HepG2 (cell line): ENCODE measurements around the gene GADD45B. TPM values are rescaled to one million over a fixed set of nuclear protein-coding genes. Genes with fewer than 3 reads are reported as not detected.

Source experiments
- ADNP ChIP-seq: sonication (generic); formaldehyde crosslinking; IDR thresholded peaks from 2 replicates; pipeline ENCODE4 v1.4.0; 2020; ENCODE audit warnings: missing genetic modification reagents
- CCAR2 ChIP-seq: fragments of 200-400 bp; formaldehyde crosslinking; optimal IDR thresholded peaks from 2 replicates; pipeline ENCODE3; 2018; ENCODE audit warnings: low read depth, mild to moderate bottlenecking, low read length, moderate library complexity
- DMTF1 ChIP-seq: sonication (generic); formaldehyde crosslinking; IDR thresholded peaks from 2 replicates; pipeline ENCODE4 v1.4.0; 2020; ENCODE audit warnings: mild to moderate bottlenecking, missing genetic modification reagents
- GABPB1 ChIP-seq: IDR thresholded peaks from 2 replicates; pipeline ENCODE4 v1.6.1; 2016; ENCODE audit warnings: mild to moderate bottlenecking, missing genetic modification reagents, moderate library complexity, missing compliant biosample characterization
- HIC2 ChIP-seq: sonication (generic); formaldehyde crosslinking; IDR thresholded peaks from 2 replicates; pipeline ENCODE4 v1.9.0; 2022; ENCODE audit warnings: low read depth, missing genetic modification reagents
- HNRNPL ChIP-seq: fragments of 200-400 bp; formaldehyde crosslinking; IDR thresholded peaks from 2 replicates; pipeline ENCODE4 v1.6.1; 2017; ENCODE audit warnings: mild to moderate bottlenecking, low read depth, low read length
- KDM1A ChIP-seq: IDR thresholded peaks from 2 replicates; pipeline ENCODE4 v1.6.1; 2016; ENCODE audit warnings: missing compliant biosample characterization
- KDM3A ChIP-seq: IDR thresholded peaks from 2 replicates; pipeline ENCODE4 v1.6.1; 2018; ENCODE audit warnings: low read depth, missing compliant biosample characterization
- KLF13 ChIP-seq: sonication (generic); formaldehyde crosslinking; IDR thresholded peaks from 2 replicates; pipeline ENCODE4 v1.4.0; 2020; ENCODE audit warnings: mild to moderate bottlenecking, missing genetic modification reagents
- MEIS2 ChIP-seq: sonication (generic); formaldehyde crosslinking; IDR thresholded peaks from 2 replicates; pipeline ENCODE4 v1.9.0; 2021; ENCODE audit warnings: mild to moderate bottlenecking, missing genetic modification reagents
- PRDM15 ChIP-seq: sonication (generic); formaldehyde crosslinking; IDR thresholded peaks from 2 replicates; pipeline ENCODE4 v1.4.0; 2020; ENCODE audit warnings: missing genetic modification reagents
- RCOR2 ChIP-seq: IDR thresholded peaks from 2 replicates; pipeline ENCODE4 v1.6.1; 2016; ENCODE audit warnings: missing biosample characterization, missing genetic modification reagents
- SALL2 ChIP-seq: sonication (generic); formaldehyde crosslinking; IDR thresholded peaks from 2 replicates; pipeline ENCODE4 v1.8.1; 2023; ENCODE audit warnings: mild to moderate bottlenecking, missing genetic modification reagents, inconsistent platforms
- THRA ChIP-seq: sonication (generic); formaldehyde crosslinking; IDR thresholded peaks from 2 replicates; pipeline ENCODE4 v1.4.0; 2020; ENCODE audit warnings: missing genetic modification reagents, borderline replicate concordance
- ZNF121 ChIP-seq: sonication (generic); formaldehyde crosslinking; IDR thresholded peaks from 2 replicates; pipeline ENCODE4 v1.5.0; 2020; ENCODE audit warnings: mild to moderate bottlenecking, missing genetic modification reagents
- ZNF629 ChIP-seq: sonication (generic); formaldehyde crosslinking; conservative IDR thresholded peaks from 2 replicates; pipeline ENCODE4 v1.5.0; 2020; ENCODE audit warnings: missing genetic modification reagents
- ZNF883 ChIP-seq: sonication (generic); formaldehyde crosslinking; IDR thresholded peaks from 2 replicates; pipeline ENCODE4 v1.5.1; 2020; ENCODE audit warnings: mild to moderate bottlenecking, missing genetic modification reagents; ENCODE audit errors: not compliant biosample characterization
- polyA plus RNA-seq, 8 experiments: library from polyadenylated mRNA; depleted of rRNA in 3 of 8; stranded (reverse) in 7 of 8; unstranded in 1 of 8; fragments of >200 nt; fragmentation: Illumina TruSeq in 4 of 8; extraction: Trizol in 4 of 8; gene quantifications; 2 replicates each; pipeline versions ENCODE4 v1.2.1 to v1.2.3, GENCODE V29; 2011 to 2016; ENCODE audit warnings: low read depth in 4 of 8, missing spikeins in 1 of 8, mixed read lengths in 1 of 8; ENCODE audit not compliant: insufficient read depth in 1 of 8
- total RNA-seq, 5 experiments: library from RNA; depleted of rRNA; stranded (reverse); fragments of >200 nt; fragmentation: Illumina TruSeq; extraction: Trizol; gene quantifications; 2 replicates each; pipeline ENCODE4 v1.2.3, GENCODE V29; 2016; ENCODE audit warnings: low read depth in 1 of 5
- TF ChIP-seq, protein P1 (sequence below): sonication (generic); formaldehyde crosslinking; IDR thresholded peaks from 2 replicates; pipeline ENCODE4 v1.4.0; 2020; ENCODE audit warnings: missing genetic modification reagents, low read depth, mild to moderate bottlenecking, borderline replicate concordance

The GADD45B gene
- total and polyA plus RNA-seq, 2 of the 13 experiments (the other 11 are each of a cell fraction or from before 2014, with no cell fraction given), result 4.6 to 34.1 TPM

- TF ChIP-seq DMTF1 (no peak), MEIS2 (CRISPR knock-in tag) (peak; percentile 37; the same call in 1 of the 2 replicates), KDM3A (CRISPR knock-in tag) (no peak), SALL2 (CRISPR knock-in tag) (0 out of 2 replicates have a peak, but pooled peaks have one; percentile 8), THRA (CRISPR knock-in tag) (no peak), RCOR2 (CRISPR knock-in tag) (0 out of 2 replicates have a peak, but pooled peaks have one; percentile 51), ADNP (0 out of 2 replicates have a peak, but pooled peaks have one; percentile 28), ZNF121 (CRISPR knock-in tag) (peak; percentile 40; the same call in 1 of the 2 replicates), PRDM15 (CRISPR knock-in tag) (no peak), HIC2 (CRISPR knock-in tag) (peak; percentile 50; the same call in 1 of the 2 replicates), KDM1A (CRISPR knock-in tag) (peak; percentile 49; the same call in 1 of the 2 replicates), CCAR2 (no peak), ZNF629 (CRISPR knock-in tag) (peak; percentile 96), HNRNPL (0 out of 2 replicates have a peak, but pooled peaks have one; percentile 53), GABPB1 (0 out of 2 replicates have a peak, but pooled peaks have one; percentile 1), KLF13 (no peak), ZNF883 (CRISPR knock-in tag) (no peak)
- TF ChIP-seq, protein P1, sequence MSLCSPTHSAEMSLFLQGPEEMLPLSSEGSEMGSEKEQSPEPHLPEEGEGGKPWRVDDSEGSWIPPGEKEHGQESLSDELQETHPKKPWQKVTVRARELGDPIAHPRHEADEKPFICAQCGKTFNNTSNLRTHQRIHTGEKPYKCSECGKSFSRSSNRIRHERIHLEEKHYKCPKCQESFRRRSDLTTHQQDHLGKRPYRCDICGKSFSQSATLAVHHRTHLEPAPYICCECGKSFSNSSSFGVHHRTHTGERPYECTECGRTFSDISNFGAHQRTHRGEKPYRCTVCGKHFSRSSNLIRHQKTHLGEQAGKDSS (CRISPR knock-in tag), result 0 out of 2 replicates have a peak, but pooled peaks have one; percentile 0
Measured at GRCh38 chr19:2495130-2495641, 19.3 kb downstream of the GADD45B start (continued).
